Stimulated activated CD8-positive, alpha-beta memory T cell treated with anti-CD3 and anti-CD28 coated beads, Interleukin-15, amount 100 ng/mL, for 24 hours (primary cell): ENCODE results near the gene RINL.
"Not testable (repeated sequence)": the region's sequence is repeated elsewhere in the genome, so short reads cannot be mapped to it uniquely, and the experiment has no call there.

Source experiments
- DNase-seq: peaks from one replicate; pipeline ENCODE4 v3.0.0-alpha.2; 2020; ENCODE audit warnings: low read depth

RINL gene

GRCh38 chr19:38834104-38834490, 44.0 kb downstream of the RINL start:
- no peak for DNase-seq

- no peak for DNase-seq
Observed at GRCh38 chr19:38833092-38833425, 45.0 kb downstream of the RINL start.

- no peak for DNase-seq
Observed at GRCh38 chr19:38831142-38831605, 46.9 kb downstream of the RINL start.

GRCh38 chr19:38830039-38830733, 47.9 kb downstream of the RINL start:
- DNase-seq, result no peak

GRCh38 chr19:38829203-38829602, 48.9 kb downstream of the RINL start:
- DNase-seq, result not testable (repeated sequence)

GRCh38 chr19:38826856-38827551, 51.1 kb downstream of the RINL start:
- DNase-seq, result no peak

GRCh38 chr19:38825936-38826335, 52.1 kb downstream of the RINL start:
- not testable (repeated sequence) for DNase-seq

- not testable (repeated sequence) for DNase-seq
Observed at GRCh38 chr19:38821230-38821825, 56.7 kb downstream of the RINL start.

GRCh38 chr19:38819231-38819920, 58.7 kb downstream of the RINL start:
- no peak for DNase-seq
